A204.1 (cell line): ENCODE data around the gene CEMIP.
"Not testable (repeated sequence)": the region's sequence is repeated elsewhere in the genome, so short reads cannot be mapped to it uniquely, and the experiment has no call there.

Experiments used
- FAIRE-seq: peaks from 2 replicates; lab custom pipeline; 2012; peaks lifted over from hg19 to GRCh38; lab: Jason Lieb, UNC

Gene CEMIP

GRCh38 chr15:80953001-80953952 lies 174.1 kb downstream of the CEMIP start:
- FAIRE-seq = no peak

GRCh38 chr15:80953953-80954778 lies 175.0 kb downstream of the CEMIP start:
- FAIRE-seq = no peak

GRCh38 chr15:80955571-80956452 lies 176.6 kb downstream of the CEMIP start:
- FAIRE-seq = not testable (repeated sequence)

GRCh38 chr15:80957556-80957955 lies 178.4 kb downstream of the CEMIP start:
- no peak for FAIRE-seq

- no peak for FAIRE-seq
Measured at GRCh38 chr15:80957976-80958375, 178.8 kb downstream of the CEMIP start.

GRCh38 chr15:80958818-80959495 lies 179.8 kb downstream of the CEMIP start:
- FAIRE-seq = no peak

- FAIRE-seq = not testable (repeated sequence)
Measured at GRCh38 chr15:80965454-80965853, 186.3 kb downstream of the CEMIP start.

- no peak for FAIRE-seq
Measured at GRCh38 chr15:80966431-80967197, 187.4 kb downstream of the CEMIP start.

- FAIRE-seq = no peak
Measured at GRCh38 chr15:80967451-80967850, 188.3 kb downstream of the CEMIP start.

- no peak for FAIRE-seq
Measured at GRCh38 chr15:80967991-80968510, 188.9 kb downstream of the CEMIP start.

- no peak for FAIRE-seq
Measured at GRCh38 chr15:80969316-80969715, 190.1 kb downstream of the CEMIP start.

- peak; percentile 56 for FAIRE-seq
Measured at GRCh38 chr15:80970018-80970657, 191.0 kb downstream of the CEMIP start.

GRCh38 chr15:80970658-80971057 lies 191.5 kb downstream of the CEMIP start:
- FAIRE-seq = no peak

- no peak for FAIRE-seq
Measured at GRCh38 chr15:80971143-80971542, 192.0 kb downstream of the CEMIP start.

- FAIRE-seq = no peak
Measured at GRCh38 chr15:80972276-80972675, 193.1 kb downstream of the CEMIP start.

GRCh38 chr15:80974914-80975313 lies 195.7 kb downstream of the CEMIP start:
- no peak for FAIRE-seq

GRCh38 chr15:80976851-80977250 lies 197.7 kb downstream of the CEMIP start:
- FAIRE-seq = no peak

- no peak for FAIRE-seq
Measured at GRCh38 chr15:80977627-80978036, 198.5 kb downstream of the CEMIP start.

- FAIRE-seq = no peak
Measured at GRCh38 chr15:80978685-80979329, 199.6 kb downstream of the CEMIP start.
